Measurements from ENCODE around the gene XYLT1. TPM values are rescaled to one million over a fixed set of nuclear protein-coding genes. Genes with fewer than 3 reads are reported as not detected.

The XYLT1 gene
- total RNA-seq, 3 donors from 2014 or later (not counting 1 experiment from before 2014, with no cell fraction given) = 40.9 to 55.5 (median 43.8) TPM

DNA sequence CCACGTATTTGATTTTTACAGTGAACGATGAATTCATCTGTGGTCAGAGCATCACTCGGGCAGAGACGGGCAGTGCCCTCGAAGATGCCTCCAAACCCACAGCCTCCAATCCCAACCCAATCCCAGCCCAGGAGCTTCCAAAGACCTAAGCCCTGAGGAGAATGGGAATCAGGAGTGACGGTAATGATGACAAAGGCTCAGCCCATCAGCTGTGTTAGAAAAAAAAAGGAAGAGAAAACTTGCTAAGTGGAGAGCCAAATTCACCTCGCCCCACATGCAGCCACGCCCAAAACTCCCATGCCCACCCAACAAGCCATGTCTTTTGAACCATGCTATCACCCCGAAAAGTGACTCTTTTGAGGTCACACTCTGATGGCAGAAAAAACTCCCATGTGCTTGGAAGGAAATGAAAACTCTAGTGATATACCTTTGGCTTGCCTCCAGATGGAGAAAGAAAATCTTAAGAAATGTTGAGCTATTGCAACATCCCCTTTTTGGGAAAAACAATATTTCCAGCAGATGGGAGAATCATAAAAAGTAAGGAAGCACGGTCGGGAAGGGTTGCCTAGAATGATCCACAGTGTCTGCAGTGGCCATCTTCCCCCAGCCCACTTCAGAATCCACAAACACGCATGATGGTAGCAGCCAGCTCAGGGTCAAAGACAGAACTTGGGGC lies 37.7 kb downstream of the XYLT1 start:
- ATAC-seq (no peak), DNase-seq (no peak)
- H3K27me3 Mint-ChIP-seq (ENCODE audit: low read depth in 2 of 2) = no peaks in the 10 kb centered on the region
- Histone ChIP-seq H3K27ac (ENCODE audit: low read length) (no peak overlapping the region), H3K9me3 (ENCODE audit: control insufficient read depth, insufficient read depth, low read length) (no peaks in the 10 kb centered on the region), H3K4me1 (ENCODE audit: control insufficient read depth, insufficient read depth, low read length) (peaks cover 12% of the 10 kb centered on the region), H3K4me3 (ENCODE audit: low read length) (no peak overlapping the region), H3K36me3 (ENCODE audit: control insufficient read depth, insufficient read depth, low read length) (no peaks in the 10 kb centered on the region), H3K27me3 (ENCODE audit: control insufficient read depth, insufficient read depth, low read length) (no peaks in the 10 kb centered on the region)
- TF ChIP-seq, protein P1, sequence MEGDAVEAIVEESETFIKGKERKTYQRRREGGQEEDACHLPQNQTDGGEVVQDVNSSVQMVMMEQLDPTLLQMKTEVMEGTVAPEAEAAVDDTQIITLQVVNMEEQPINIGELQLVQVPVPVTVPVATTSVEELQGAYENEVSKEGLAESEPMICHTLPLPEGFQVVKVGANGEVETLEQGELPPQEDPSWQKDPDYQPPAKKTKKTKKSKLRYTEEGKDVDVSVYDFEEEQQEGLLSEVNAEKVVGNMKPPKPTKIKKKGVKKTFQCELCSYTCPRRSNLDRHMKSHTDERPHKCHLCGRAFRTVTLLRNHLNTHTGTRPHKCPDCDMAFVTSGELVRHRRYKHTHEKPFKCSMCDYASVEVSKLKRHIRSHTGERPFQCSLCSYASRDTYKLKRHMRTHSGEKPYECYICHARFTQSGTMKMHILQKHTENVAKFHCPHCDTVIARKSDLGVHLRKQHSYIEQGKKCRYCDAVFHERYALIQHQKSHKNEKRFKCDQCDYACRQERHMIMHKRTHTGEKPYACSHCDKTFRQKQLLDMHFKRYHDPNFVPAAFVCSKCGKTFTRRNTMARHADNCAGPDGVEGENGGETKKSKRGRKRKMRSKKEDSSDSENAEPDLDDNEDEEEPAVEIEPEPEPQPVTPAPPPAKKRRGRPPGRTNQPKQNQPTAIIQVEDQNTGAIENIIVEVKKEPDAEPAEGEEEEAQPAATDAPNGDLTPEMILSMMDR (IDR thresholded peaks at IDR 0.05) = no peak
- H3K36me3 Mint-ChIP-seq = no peaks in the 10 kb centered on the region
- 78% methylated on average over 8 of the region's 12 CpGs for WGBS (ENCODE audit: insufficient coverage)
- no peaks in the 10 kb centered on the region for H3K9me3 Mint-ChIP-seq
- no peak overlapping the region for H3K4me3 Mint-ChIP-seq
- intact Hi-C loops (cut with micrococcal nuclease) = loop anchor here (5.0 kb wide), 1 partner anchor 46 kb away; no protein-coding TSS in a partner anchor
- peaks cover 52 to 68% of the 10 kb centered on the region in 2 donors for H3K4me1 Mint-ChIP-seq
- H3K27ac Mint-ChIP-seq = no peak overlapping the region

DNA sequence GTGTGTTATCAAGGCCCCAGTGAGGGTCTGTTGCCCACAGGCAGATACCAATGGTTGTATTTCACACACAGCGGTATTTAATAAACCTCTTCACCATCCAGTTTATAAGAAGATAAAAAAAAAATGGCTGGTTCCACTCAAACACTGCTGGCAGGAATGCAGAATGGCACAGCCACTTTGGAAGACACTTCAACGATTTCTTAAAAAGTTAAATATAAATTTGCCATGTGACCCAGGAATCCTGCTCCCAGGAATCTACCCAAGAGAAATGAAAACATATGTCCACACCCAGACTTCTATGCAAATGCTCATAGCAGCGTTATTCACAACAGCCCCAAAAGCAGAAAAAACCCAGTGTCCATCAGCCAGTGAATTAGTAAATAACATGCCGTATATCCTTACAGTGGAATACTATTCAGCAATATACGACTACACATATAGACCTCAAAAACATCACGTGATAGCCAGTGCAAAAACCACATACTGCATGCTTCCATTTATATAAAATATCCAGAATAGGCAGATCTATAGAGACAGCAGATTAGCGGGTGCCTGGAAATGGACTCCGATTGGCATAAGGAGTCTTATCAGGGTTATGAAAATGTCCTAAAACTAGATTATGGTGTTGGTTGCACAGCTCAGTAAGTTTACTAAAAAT lies 38.7 kb downstream of the XYLT1 start:
- Histone ChIP-seq H3K36me3 (ENCODE audit: control insufficient read depth, insufficient read depth, low read length) (no peaks in the 10 kb centered on the region), H3K9me3 (ENCODE audit: control insufficient read depth, insufficient read depth, low read length) (no peaks in the 10 kb centered on the region), H3K4me1 (ENCODE audit: control insufficient read depth, insufficient read depth, low read length) (peaks cover 12% of the 10 kb centered on the region), H3K4me3 (ENCODE audit: low read length) (no peak overlapping the region), H3K27ac (ENCODE audit: low read length) (no peak overlapping the region), H3K27me3 (ENCODE audit: control insufficient read depth, insufficient read depth, low read length) (no peaks in the 10 kb centered on the region)
- DNase-seq (no peak), ATAC-seq (no peak)
- Mint-ChIP-seq H3K36me3 (no peaks in the 10 kb centered on the region), H3K27me3 (ENCODE audit: low read depth in 2 of 2) (no peaks in the 10 kb centered on the region), H3K9me3 (no peaks in the 10 kb centered on the region), H3K4me3 (no peak overlapping the region), H3K4me1 (peaks cover 49 to 63% of the 10 kb centered on the region in 2 donors), H3K27ac (no peak overlapping the region)
- 85% methylated on average over 8 of the region's 8 CpGs for WGBS (ENCODE audit: insufficient coverage)
- intact Hi-C loops (cut with micrococcal nuclease) = loop anchor here (5.0 kb wide), 1 partner anchor 45 kb away; no protein-coding TSS in a partner anchor
- TF ChIP-seq, protein P1 (IDR thresholded peaks at IDR 0.05) = no peak

DNA sequence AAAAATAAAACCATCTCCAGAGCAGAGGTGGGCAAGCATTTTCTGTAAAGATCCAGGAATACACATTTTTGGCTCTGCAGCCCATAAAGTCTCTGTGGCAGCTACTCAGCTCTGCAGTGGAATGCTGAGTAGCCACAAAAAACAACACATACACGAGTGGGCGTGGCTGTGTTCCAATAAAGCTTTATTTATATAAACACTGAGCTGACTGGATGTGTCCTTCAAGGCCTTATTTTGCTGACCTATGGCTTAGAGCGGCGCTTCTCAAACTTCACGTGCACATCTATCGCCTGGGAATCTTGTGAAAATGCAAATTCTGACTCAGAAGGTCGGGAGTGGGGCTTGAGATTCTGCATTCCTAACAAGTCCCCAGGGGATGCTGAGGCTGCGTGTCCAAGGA lies 39.7 kb downstream of the XYLT1 start:
- DNase-seq = no peak
- no peak for ATAC-seq
- Histone ChIP-seq H3K27ac (ENCODE audit: low read length) (no peak overlapping the region), H3K9me3 (ENCODE audit: control insufficient read depth, insufficient read depth, low read length) (no peaks in the 10 kb centered on the region), H3K36me3 (ENCODE audit: control insufficient read depth, insufficient read depth, low read length) (no peaks in the 10 kb centered on the region), H3K4me3 (ENCODE audit: low read length) (no peak overlapping the region), H3K4me1 (ENCODE audit: control insufficient read depth, insufficient read depth, low read length) (peaks cover 12% of the 10 kb centered on the region), H3K27me3 (ENCODE audit: control insufficient read depth, insufficient read depth, low read length) (no peaks in the 10 kb centered on the region)
- H3K27me3 Mint-ChIP-seq (ENCODE audit: low read depth in 2 of 2) = no peaks in the 10 kb centered on the region
- H3K4me3 Mint-ChIP-seq = no peak overlapping the region
- H3K9me3 Mint-ChIP-seq = no peaks in the 10 kb centered on the region
- TF ChIP-seq, protein P1 (IDR thresholded peaks at IDR 0.05) = no peak
- H3K27ac Mint-ChIP-seq = no peak overlapping the region
- no peaks in the 10 kb centered on the region for H3K36me3 Mint-ChIP-seq
- intact Hi-C loops (cut with micrococcal nuclease) = loop anchor here (5.0 kb wide), 1 partner anchor 44 kb away; no protein-coding TSS in a partner anchor
- H3K4me1 Mint-ChIP-seq = peaks cover 46 to 58% of the 10 kb centered on the region in 2 donors
- 92% methylated on average over 8 of the region's 8 CpGs for WGBS (ENCODE audit: insufficient coverage)

Measured in natural killer cell (primary cell).